SW 1271 (cell line): ENCODE measurements around the gene S1PR5.
"Not testable (repeated sequence)": the region's sequence is repeated elsewhere in the genome, so short reads cannot be mapped to it uniquely, and the experiment has no call there.

Experiments
- DNase-seq, 2 experiments: peaks; one replicate each; lab custom pipeline; 2025; lab: John Stamatoyannopoulos, UW

The S1PR5 gene, protein sequence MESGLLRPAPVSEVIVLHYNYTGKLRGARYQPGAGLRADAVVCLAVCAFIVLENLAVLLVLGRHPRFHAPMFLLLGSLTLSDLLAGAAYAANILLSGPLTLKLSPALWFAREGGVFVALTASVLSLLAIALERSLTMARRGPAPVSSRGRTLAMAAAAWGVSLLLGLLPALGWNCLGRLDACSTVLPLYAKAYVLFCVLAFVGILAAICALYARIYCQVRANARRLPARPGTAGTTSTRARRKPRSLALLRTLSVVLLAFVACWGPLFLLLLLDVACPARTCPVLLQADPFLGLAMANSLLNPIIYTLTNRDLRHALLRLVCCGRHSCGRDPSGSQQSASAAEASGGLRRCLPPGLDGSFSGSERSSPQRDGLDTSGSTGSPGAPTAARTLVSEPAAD

DNA sequence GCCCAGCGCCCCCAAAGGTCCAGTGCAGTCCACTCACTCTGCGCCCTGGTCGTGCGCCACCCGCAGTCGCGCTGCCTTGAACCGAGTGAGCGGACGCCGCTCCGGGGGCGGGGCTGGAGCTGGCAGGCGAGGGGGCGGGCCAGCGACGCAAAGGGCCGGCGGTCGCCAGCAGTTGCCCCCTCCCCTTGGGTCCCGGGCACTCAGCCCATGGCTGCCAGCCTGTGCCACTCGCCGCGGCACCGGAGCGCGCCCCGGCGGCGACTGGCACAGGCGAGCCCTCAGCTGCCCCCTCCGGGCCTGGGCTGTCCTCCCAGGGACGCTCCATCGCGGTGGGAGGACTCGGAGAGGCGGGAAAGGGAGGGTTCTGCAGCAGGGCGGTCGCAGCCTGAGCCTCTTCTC is at the start of gene S1PR5:
S1PR5 (minus strand) TSS at position 87 of the 399 bp plus-strand sequence. CDS start 2,436 bp downstream, outside the sequence.
- peak; percentile 65 to 72 for DNase-seq

- no peak for DNase-seq
Observed at GRCh38 chr19:10566658-10567410, 49.6 kb upstream of the S1PR5 start.

DNA sequence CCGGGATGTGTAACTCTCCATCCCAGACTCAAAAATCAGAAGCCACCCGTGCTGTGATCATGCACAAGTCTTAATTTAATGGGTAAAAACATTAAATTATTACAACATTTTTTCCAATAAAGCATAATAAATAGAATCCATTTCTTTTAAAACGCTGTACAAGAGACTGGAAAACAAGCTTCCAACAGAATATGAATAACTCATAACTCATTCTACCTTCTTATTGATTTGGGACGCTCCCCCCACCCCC is 49.1 kb upstream of the S1PR5 start:
- no peak for DNase-seq

- DNase-seq = peak; percentile 85 to 97
Observed at GRCh38 chr19:10565567-10566407, 48.5 kb upstream of the S1PR5 start, which contains the start of gene KRI1. Gene KRI1, minus strand, starts transcription at chr19:10566010. Its CDS starts 11 bp downstream, at chr19:10565999.

- DNase-seq = peak in 1 of 2 experiments; percentile 22
Observed at GRCh38 chr19:10565028-10565566, 47.9 kb upstream of the S1PR5 start.

- DNase-seq = no peak
Observed at GRCh38 chr19:10562609-10563008, 45.4 kb upstream of the S1PR5 start.

DNA sequence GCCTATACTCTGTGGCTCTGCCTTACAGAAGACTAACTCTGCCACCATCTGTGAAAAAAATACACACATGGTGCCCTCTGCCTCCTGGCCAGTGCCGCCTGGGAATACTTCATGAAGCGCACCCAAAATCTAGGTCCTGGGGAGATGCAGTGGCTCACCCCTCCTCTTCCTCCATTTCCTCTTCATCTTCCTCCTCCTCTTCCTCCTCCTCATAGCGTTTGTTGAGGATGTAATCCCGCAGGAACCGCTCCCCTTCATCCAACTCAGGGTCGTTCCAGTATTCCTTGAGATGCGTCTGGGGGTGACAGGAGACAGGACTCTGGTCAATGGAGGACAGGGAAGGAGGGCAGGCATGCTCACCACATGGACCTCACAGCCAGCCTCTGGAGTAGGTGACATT is 42.9 kb upstream of the S1PR5 start:
- no peak for DNase-seq

DNA sequence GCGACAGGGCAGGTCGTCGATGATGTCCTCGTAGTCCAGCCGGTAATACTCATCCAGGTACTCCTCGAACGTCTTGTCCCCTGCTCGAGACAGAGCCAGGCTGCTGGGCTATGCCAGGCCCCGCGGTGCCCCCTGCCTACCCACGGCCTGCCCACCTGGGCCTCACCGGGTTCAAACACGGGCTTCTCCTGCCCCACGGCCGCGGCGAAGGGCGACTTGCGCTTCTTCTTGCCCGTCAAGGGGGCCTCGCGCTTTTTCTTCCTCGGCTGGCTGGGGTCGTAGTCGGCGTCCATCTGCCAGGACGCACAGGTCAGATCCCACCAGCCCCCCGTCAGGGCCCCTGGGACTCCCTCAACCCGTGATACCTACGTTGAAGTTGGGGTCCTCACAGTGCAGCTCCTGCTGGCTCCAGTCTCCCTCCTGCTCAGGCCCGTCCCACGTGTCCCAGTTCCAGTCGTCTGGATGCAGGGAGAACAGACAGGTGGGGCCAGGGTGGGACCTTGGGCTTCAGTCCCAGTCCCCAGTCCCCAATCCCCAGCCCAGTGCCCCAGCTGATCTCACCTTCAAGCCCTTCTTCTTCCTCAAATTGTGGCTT is 40.5 kb upstream of the S1PR5 start:
- no peak for DNase-seq

- DNase-seq = no peak
Observed at GRCh38 chr19:10555610-10555973, 38.3 kb upstream of the S1PR5 start.

DNA sequence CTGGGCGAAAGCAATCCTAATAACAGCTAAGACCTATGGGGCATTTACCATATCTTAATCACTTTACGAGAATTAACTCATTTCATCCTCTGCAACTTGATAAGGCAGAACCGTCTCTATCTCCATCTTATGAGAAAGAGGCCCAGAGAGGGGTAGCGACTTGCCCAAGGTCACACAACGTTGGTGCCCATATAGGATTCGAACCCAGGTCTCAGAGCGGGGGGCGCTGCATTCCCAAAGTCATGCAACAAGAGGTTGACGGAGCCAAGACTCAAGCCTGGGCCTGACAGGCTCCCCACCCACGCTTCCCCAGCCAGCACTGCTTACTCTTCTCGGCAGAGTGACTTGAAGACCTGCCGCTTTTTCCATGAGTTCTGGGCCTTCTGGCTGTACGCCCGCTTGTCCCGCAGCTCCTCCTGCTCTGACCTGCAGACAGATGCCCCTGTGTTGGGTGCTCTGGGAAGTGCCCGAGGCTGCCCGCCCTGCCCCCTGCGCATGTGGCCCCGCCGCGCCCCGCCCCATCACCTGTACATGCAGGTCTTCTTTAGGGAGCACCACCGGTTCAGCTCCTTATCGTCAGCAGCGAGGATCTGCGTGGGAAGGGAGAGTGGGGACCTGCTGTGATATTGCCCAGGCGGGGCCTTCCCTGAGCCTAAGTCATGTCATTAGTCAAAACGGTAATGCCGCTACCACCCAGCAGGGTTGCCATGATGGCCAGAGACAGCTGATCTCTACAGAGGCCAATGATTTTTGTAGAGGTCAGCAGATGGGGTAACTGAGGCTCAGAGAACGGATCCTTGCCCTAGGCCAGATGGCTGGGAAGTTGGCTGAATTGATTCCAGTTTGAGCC is 37.7 kb upstream of the S1PR5 start:
- no peak for DNase-seq

DNA sequence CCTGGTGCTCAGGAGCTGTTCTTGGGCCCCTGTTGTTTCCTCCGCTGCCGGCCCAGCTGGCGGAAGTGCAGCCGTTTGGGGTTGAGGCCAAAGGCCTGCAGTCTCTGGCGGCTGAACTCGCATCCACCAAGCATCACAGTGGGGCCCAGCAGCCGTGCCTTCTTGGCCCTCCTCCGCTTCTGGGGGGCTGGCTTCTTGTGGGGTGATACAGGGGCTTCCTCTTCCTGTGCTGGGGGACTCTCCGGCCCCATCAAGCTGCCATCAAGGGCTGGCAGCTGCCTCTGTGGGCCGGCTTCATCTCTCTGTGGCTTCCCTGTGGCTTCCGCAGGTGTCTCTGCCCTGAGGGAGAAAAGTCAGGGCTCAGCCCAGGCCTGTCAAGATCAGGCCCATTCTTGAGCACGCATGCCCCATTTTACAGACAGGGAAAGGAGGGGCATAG is 36.7 kb upstream of the S1PR5 start:
- DNase-seq = no peak

- DNase-seq = no peak
Observed at GRCh38 chr19:10553087-10553667, 35.9 kb upstream of the S1PR5 start.

DNA sequence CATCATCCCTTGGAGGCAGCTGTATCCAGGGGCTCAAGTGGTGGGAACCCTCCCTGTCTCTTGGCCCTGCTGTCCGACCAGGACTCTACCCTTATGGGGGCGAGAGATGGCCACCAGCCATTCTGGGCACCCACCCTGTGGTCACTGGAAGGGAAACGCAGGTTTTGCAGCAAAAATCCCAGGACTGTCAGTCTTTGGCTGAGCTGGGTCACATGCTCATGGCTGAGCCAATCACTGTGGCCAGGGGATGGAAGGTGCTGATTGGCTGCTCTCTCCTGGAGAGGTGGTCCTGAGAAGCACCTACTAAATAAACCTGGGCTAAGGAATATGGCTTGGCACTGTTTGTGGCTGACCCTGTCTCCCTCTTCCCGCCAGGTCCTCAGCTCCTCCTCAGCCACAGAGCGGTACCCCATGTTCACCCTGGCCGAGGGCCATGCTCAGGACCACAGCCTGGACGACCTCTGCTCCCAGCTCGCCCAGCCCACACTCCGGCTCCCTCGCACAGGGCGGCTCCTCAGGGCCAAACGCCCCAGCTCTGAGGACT is 35.3 kb upstream of the S1PR5 start:
- no peak for DNase-seq

DNA sequence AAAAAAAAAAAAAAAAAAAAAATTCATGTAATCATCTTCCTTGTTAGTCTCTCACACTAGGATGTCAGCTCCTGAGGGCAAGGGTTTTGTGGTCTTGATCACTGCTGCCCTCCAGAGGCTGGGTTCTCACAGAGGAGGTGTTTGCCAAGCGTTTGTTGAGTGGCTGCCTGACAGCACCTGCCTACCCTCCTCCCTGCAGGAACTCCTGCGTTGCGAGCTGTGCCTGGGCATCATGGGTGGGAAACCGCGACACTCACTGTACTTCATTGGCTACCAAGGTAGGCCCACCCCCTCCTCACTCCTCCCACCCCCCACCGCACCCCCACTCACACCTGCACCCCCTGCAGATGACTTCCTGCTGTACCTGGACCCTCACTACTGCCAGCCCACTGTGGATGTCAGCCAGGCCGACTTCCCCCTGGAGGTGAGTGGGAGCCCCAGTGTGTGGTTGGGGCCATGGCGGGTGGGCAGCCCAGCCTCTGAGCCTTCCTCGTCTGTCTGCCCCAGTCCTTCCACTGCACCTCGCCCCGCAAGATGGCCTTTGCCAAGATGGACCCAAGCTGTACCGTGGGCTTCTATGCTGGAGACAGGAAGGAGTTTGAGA is 34.6 kb upstream of the S1PR5 start:
- DNase-seq = peak in 1 of 2 experiments; percentile 32

DNA sequence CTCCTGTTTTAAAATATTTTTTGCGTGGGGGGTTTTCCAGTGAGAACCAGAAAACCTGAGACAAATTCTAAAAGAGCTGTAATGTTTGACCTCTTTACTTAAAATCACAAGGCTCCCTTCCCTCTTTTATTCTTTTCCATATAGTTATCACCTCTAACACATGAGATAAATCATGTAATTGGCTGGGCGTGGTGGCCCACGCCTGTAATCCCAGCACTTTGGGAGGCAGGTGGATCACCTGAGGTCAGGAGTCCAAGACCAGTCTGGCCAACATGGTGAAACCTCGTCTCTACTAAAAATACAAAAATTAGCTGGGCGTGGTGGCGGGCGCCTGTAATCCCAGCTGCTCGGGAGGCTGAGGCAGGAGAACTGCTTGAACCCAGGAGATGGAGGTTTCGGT is 33.8 kb upstream of the S1PR5 start:
- DNase-seq = not testable (repeated sequence)

DNA sequence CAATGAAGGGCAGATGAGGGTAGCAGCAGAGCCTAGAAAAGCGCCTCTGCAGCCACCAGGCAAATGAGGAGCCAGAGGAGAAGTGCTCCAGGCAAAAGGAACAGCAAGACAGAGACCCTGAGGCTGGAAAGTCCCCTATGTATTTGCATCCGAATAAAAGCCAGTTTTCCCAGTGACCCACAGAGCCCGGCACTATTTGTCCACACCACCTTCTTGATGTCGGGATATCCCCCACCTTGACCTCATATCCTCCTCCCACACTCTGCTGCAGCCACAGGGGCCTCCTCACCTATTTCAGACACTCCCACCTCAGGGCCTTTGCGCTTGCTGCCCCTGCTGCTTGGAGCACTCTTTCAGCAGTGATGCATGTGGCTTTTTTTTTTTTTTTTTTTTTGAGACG is 33.1 kb upstream of the S1PR5 start:
- DNase-seq = no peak

DNA sequence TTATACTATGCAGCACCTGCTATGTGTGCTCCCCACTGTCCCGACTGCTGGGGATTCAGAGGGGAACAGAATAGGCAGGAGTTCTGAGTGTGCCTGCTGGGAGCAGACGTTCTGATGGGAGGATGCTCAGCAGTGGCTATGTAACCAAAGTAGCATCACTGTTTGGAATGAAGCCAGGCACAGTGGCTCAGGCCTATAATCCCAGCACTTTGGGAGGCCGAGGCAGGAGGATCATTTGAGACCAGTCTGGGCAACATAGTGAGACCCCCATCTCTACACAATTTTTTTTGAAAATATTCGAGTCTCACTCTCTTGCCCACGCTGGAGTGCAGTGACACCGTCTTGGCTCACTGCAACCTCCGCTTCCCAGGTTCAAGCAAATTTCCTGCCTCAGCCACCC is 32.5 kb upstream of the S1PR5 start:
- no peak for DNase-seq

- DNase-seq = no peak
Observed at GRCh38 chr19:10548746-10549276, 31.6 kb upstream of the S1PR5 start.

DNA sequence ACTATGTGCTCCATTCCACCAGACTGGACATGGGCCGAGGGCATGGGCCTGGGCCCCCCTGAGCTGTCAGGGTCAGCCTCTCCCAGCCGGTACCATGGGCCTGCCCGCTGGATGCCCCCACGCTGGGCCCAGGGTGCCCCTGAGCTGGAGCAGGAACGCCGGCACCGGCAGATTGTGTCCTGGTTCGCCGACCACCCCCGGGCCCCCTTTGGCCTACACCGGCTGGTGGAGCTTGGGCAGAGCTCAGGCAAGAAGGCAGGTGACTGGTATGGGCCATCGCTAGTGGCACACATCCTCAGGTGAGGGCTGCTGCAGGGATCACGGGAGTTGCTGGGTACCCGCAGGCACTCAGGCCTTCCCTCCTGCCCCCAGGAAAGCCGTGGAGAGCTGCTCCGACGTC is 29.6 kb upstream of the S1PR5 start:
- DNase-seq = no peak
